CD4-positive, alpha-beta T cell treated with Interferon alpha-2 for 1 hour (primary cell): ENCODE measurements around the gene UBE2H.
A peak's percentile ranks its signal among the peaks of the same experiment; 100 is the strongest.
"Not testable (repeated sequence)": the region's sequence is repeated elsewhere in the genome, so short reads cannot be mapped to it uniquely, and the experiment has no call there.

Source experiments
- DNase-seq, 2 donors: peaks; one replicate each; pipeline ENCODE4 v3.0.0-alpha.2; 2020 to 2022

UBE2H gene

DNA sequence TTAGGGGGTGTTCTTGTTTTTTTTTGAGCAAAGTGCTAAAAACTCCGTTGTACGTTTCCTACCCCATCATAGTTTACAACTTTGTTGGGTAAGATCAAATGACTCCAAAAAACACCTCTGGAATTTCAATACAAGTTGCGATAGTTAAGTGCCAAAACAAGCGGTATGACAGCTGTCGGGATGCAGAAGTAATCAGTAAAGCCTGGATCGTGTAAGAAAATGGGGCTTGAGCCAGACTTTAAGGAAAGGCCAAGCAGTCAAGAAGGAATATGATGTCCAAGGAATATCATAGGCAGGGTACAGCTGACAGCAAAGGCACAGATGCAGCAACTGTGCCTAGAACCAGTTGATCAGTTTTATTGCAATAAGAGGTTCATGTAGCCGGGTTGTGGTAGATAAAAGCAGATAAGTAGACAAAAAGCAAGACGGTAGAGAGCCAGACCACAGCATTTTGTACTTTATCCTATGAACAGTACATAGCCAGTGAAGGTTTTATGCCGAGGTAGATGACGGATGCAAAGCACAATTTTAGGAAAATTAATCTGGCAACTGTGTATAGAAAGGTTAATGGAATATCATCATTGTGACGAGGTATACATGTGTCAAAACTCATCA lies 45.5 kb downstream of the UBE2H start:
- peak in 1 of 2 donors; percentile 19 for DNase-seq

DNA sequence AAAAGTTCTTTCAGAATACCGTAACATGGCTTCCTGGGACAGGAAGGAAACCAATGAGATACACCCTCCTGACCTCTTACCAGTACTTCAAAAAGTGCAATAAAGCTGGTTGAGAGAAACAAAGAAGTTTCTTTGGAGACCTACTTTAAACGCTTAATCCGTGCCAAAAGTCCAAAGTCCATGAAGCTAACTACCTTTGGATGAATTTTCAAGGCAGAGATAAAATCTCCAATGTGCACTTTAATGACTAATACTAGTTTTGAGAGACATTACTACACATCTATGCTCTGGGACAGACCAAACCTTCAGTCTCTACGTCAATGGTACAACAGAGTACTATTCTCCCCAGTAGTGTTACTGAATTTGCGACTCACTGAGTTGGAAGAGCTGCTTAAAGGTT lies 46.1 kb downstream of the UBE2H start:
- DNase-seq: peak in 1 of 2 donors; percentile 37

DNA sequence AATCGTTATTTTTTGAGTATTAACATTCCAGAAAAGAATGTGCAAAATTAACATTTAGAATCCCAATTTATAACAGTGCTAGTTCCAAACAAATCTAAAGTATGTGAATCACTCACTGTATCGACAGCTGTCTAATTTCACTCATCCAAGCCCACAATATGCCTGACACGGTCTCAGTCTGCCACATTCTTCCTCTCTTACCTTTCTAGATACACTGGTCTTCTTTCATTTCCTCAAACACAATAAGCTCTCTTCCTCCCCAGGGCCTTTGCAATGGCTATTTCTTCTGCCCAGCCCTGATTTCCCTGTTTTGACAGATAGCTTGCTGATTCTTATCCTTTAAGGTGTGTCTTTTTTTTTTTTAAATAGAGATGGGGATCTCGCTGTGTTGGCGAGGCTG lies 48.8 kb downstream of the UBE2H start:
- peak in 1 of 2 donors; percentile 7 for DNase-seq

DNA sequence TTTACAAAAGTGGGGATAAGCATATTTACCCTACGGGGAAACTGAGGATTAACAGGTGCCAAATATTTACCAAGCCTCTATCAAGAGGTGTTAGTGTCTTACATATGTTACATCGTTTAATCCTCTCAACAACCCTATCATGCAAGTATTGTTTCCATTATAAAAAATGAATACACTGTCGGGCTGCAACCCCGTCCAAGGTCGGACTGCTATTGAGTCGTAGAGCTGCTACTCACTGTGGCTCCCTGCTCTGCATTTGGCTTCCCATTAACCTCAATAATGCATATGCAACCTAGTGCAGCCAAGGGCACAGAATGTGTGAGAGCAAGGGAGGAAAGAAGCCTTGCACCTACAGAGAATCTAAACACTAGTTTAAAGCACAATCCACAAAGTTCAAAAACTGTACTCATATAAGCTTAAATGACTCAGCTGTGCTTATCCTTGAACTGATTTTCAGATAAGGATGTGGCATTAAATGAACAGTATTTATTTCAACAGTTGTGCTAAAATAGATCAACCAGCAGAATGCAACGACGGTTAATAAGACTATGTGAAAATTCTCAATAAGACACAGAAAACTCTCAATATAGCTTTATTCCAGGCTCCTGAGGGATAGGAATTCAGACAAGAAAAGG lies 49.9 kb downstream of the UBE2H start:
- no peak for DNase-seq

DNA sequence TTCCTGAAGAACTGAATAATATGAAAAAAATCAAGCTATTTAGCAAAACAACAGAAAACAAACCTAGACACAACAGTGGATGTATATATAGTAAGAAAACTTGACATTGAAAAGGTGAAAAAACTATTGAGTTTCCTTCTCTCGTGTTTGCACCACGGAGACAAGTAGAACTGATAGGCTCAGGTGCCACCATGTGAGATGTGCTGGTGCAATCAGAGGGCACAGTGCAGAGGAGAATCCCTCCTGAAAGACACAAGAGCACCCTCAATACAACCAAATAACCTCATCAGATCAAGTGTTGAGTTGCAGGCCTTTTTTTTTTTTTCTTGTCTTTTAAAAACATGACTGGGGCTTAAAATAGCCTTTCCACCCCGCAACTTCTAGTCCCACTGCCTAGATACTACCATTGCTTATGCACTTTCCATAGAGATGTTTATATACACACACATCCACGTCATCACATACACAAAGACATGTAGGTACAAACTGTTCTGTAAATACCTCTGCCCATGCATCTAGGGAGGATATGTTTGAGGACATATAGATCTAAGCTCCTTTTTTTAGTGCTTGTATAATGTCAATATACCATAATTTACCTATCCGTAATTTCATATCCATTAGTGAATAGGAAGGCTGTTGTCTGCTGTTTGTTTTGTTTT lies 54.1 kb downstream of the UBE2H start:
- DNase-seq: no peak

DNA sequence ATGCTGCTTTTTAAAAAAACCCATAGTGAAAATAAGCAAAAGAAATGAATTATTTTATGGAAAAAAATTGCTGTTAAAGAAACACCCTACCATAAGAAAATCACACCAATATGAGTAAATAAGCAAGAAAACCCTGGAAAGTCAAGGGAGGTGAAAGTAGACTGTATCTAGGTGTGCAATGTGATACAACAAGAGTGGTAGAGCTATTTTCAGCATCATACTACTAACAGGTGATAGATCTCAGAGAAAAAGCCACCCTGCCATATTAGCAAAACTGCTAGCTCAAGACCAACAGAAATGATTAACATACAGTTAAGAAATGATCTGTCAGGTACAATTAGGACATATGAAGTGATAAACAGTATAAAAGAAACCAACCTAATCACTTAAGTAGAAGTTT lies 54.8 kb downstream of the UBE2H start:
- DNase-seq: no peak

DNA sequence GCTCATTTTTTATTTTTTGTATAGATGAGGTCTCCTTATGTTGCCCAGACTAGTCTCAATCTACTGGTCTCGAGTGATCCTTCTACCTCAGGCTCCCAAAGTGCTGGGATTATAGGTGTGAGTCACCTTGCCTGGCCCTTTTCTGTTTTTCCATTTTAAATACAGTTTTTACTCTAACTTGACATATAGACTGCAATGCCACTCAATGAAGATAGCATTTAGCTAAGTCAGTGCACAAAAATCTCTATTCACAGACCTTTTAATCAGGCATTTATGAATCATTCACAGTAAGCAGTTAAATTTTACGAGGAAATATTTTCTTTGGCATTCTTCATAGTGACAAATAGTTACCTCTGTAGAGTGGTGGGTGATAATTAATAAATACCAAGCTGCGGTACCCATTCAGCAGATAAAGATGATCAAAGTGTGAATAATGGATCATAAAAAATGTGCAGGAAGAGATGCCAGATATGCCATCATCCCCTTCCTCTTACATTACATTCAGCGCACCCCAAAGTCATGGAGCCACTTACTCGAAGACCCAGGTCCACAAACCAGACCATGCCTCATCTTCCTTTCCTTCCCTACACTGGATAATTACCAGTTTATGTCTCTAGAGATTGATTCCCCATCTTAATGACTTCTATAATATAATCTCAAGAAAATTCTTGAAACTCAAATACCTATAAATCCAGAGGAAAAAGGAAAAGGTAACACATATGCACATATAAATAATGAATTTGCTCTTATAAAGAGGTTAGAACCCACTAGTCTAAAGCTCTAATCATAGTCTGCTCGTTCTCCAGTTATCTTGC lies 56.0 kb downstream of the UBE2H start:
- DNase-seq: no peak

DNA sequence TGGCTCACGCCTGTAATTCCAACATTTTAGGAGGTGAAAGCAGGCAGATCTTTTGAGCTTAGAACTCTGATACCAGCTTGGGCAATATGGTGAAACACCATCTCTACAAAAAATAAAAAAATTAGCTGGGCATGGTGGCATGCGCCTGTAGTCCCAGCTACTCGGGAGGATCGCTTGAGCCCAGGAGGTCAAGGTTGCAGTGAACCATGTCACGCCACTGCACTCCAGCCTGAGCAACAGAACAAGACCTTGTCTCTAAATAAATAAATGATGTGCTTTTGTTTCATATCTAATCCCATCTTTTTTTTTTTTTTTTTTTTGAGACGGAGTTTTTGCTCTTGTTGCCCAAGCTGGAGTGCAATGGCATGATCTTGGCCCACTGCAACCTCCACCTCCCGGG lies 58.6 kb downstream of the UBE2H start:
- not testable (repeated sequence) for DNase-seq

DNA sequence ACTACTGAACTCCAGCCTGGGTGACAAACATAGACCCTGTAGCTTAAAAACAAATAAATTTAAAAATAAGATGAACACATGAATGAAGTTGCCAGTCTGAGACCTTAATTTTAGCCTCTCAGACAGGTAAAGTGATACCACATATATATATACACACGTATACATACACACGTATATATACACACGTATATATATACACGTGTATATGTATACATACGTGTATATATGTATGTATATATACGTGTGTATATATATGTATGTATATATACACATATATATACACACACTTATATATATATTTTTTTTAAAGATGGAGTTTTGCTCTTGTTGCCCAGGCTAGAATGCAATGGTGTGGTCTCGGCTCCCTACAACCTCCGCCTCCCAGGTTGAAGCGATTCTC lies 62.7 kb downstream of the UBE2H start:
- DNase-seq: no peak

DNA sequence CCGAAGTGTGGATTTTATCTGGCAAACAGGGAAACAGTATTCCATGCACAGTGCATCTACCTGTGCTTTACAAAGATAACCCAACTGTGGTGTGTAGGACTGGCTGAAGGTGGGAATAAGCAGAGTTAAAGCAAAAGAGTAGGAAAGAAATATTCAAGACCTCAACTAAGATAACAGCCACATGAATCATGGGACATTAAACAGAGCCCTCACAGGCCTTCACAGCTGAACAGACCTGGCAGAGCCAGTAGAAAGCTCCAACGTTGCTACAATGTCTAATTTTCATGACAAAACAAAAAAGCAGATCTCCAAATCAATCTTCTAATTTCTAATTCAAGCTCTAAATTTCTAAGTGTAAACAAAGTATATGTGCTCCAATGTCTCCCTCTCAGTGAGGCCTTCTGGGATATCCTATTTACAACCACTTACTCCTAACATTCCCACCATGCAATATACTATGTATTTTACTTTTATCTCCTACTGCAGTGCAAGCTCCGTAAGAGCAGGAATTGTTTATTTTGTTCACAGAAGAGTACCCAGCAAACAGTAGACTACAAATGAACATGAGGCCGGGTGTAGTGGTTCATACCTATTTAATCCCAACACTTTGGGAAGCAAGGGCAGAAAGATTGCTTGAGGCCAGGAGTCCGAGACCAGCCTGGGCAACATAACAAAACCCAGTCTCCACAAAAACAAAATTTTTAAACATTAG lies 63.5 kb downstream of the UBE2H start:
- no peak for DNase-seq

DNA sequence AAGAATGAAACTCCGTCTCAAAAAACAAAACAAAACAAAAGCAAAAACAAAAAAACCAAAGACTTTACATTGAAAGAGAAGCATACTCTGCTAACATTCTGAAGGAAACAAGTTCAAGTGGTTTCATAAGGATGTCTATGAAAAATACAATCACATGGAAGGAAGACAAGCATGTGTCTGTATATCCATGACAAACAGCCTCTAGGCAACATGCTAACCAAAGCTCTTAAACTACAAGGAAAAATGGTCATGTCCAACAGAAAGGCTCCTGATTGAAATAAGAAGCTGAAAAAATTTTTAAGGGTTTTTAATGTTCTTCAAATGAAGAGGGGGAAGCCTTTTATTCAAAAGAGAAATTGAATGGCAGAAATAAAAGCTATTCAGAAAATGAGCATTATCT lies 64.9 kb downstream of the UBE2H start:
- DNase-seq: no peak

DNA sequence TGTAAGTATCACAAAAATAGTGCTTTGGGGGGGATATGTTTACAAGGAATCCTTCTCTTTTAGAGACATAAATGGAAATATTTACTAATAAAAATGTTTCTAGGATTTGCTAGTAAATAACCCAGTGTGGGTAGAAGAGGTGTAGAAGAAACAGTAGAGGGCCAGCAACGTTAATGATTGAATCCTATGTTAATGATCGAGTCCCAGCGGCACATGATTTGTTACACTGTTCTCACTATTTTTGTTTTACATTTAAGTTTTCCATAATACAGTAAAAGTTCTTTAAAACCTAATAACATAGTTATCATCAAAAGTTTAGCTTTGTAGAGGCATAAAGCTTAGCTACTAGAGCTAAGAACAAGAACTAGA lies 66.0 kb downstream of the UBE2H start:
- no peak for DNase-seq

DNA sequence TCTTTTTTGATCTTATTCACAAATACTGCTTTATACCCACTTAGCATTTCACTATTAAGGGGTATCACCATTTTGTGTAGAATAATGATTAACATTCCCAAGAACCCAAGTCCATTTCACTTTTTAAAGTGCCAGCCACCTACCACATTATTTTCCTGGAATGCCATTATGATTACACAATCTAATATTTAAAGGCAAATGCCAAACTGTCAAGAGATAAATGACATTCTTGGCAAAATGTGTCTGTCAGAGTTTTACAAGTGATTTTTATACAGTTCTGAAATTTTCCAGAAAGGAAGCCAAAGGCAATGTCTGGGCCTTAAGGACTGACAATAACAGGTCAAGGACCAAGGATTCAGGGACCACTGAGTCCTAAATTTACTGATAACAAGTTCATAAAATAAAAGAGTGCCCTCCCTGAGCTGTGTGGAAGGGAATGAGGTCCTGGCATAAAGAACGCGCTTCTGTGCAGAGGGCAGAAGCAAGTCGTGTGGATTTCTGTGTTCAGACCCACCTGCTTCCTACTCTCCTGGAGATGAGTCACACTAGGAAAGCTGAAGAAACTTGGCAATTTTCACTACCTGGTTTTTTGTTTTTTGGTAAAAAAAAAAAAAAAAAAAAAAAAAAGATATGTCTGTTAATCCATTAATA lies 66.5 kb downstream of the UBE2H start:
- DNase-seq: no peak

DNA sequence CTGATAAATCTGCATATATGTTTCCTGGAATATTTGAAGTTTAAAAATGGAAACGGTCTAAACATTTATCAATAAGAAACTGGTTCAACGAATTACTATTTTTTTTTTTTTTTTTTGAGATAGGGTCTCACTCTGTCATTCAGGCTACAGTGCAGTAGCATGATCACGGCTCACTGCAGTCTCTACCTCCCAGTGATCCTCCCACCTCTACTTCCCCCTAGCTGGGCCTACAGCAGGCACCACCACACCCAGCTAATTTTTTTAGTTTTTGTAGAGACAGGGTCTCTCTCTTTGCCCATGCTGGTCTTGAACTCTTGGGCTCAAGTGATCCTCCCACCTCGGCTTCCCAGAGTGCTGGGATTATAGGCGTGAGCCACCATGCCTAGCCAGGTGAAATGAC lies 68.3 kb downstream of the UBE2H start:
- DNase-seq: no peak

DNA sequence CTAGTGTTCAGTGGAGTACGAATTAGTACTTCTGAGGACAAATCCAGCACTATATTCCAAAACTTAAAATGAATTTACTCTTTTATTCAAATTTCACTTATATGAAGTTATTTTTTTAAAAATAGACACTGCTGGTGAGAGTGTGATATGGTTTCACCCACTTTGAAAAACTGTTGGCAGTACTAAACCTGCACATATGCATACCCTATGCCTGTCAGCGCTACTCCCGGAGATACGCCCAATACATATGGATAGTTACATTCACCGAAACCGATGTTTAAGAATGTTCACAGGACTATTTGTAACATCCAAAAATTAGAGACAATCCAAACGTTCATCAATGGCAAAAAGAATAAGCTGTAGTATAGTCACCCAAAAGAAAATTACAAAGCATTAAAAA lies 69.6 kb downstream of the UBE2H start:
- DNase-seq: no peak

DNA sequence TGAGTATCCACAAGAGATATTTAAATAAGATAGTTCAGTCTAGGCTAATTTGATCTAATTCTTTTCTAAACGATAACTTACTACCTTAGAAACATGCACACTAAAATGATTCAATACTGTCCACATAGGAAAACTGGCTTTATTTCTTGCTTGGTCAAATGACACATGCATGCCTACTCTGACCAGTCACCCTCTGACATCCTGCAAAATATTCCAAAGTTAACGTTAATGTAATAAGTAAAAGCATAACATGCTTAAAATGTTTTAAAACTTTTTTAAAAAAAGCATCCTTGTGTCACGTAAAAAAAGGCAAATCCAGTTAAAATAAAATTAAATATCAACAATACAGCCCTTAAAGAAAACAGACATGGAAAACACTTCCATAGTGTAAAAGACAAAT lies 70.2 kb downstream of the UBE2H start:
- no peak for DNase-seq

DNA sequence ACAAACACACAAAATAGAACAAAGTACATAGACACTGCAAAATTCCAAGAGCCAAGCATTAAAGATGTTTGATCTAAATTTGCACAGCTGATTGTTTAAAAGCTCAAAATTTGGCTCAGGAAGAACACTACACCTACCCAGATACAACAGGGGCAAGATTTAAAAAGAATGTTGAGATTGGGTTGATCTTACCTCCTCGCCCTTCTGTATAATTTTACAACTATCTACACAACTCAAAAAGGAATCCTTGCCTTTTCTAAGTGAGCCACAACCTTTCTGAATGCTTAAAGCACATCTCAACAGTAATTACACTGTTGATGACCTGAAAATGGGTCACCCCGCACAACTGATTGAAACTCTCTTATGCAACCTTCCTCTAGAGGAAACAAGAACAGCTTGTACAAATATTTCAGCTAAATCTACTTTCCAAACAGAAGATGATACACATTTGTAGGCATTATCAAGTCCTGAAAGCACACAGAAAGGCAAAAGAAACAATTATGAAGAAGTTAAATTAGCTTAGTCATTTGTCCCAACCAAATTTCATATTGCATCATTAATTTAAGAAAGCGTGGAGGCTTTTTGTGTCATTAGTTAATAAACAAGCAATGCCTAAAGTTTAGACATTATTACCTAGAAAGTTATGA lies 75.5 kb downstream of the UBE2H start:
- DNase-seq: no peak

DNA sequence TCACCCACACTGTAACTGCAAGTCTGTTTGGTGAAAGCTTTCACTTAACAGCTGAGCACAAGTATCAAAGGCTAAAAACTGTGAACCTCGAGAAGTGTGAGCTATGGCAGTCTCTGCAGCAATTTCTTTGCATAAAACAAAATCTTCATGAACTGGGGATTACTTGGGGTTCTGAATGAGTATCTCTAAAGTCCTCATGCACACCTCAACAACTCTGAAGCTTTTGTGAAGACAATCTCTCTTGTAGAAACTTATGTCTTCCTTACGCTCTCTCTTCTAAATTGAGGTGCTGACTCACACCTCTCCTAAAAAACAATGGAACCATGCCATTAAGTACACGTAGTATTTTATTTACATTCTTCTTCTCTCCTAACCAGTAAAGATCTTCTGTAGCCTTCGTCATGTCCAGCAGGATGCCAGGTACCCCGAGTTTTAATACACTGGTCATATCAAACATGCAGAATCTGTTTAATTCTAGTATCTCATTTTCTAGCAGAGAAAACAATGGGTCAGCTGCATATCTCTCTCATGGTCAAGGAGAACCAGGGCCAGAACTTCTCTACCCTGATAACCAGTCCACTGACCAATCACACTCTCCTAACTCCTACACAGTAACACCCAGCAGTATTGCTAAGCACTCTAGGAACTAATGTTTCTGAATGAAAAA lies 76.9 kb downstream of the UBE2H start:
- no peak for DNase-seq

DNA sequence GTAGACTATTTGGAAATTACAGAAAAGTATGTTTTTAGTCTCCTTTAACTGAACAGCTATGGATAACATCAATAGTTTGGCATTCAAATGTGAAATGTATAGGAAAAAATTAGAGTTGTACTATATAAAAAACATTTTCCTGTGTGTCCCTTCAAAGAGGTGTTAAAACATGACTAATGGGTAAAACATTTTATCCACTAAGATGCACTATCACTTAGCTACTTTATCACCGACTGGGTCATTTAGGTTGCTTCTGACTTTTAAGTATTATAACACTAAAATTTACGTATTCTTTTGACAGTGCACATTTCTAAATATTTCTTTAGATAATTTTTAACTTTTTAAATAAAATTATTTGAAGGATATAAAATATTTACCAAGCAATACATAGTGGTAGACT lies 77.6 kb downstream of the UBE2H start:
- DNase-seq: no peak

DNA sequence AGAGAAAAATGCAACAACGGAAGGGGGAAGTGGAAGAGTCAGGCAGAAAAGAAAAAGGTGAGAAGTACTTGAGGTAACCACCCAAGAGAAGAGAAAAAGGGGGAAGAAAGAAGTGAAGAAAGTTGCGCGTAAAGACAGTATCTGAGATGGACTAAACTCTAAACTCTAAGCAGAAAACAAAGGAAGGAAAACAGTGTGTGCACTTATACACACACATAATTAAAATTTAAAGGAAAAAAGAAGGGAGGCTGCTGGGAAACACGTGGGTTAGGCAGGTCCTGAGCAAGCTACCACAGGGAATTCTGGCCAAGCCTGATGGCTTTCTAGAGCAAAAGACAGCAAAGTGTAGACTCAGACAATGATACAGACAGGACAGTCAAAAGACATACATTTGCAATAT lies 78.0 kb downstream of the UBE2H start:
- no peak for DNase-seq

DNA sequence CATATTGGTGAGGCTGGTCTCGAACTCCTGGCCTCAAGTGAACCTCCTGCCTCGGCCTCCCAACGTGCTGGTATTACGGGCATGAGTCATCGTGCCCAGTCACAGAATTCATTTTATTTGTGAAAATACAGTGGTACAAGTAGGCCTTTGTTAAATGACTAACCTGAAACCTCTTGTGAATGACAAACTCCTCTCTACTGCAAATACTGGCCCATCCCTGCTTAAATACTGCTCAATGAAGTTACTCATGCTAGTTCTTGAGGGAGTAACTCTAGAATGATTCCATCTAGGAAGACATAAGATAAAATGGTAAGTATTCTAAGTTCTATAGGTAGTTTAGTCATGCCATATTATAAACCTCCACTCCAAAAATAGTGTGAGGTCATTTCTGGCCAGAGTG lies 80.7 kb downstream of the UBE2H start:
- DNase-seq: no peak

DNA sequence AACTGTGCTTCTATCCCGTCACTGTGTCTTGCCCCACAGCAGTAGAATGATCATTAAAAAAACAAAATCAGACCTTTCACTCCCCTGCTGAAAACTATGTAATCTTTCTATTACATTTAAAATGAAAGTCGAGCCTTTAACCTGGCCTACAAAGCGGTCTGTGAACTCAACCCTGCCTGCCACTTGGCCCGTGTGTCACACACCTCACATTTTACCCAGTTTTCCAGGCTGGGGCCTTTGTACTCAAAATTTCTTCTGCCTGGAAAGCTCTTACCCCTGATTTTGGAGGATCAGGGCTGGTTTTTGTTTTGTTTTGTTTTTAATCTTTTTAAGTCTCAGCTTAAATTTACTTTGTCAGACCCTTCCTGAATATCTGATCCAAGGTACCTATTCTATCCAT lies 82.1 kb downstream of the UBE2H start:
- no peak for DNase-seq
